A673 (cell line): ENCODE measurements around the gene CEP41. TPM values are rescaled to one million over a fixed set of nuclear protein-coding genes. Genes with fewer than 3 reads are reported as not detected.

Source experiments
- BruUV-seq: library from RNA; stranded (reverse); fragments of 400-500 nt; replicated peaks from 2 replicates; lab custom pipeline; 2021; lab: Mats Ljungman, UMichigan
- CTCF ChIA-PET: fragments of 300-600 bp; sonication (Branson Sonifier 250); formaldehyde crosslinking; loops from one replicate; lab custom pipeline; 2022; ENCODE audit warnings: antibody characterized with exemption; lab: Charles Lee
- POLR2A ChIA-PET: fragments of 300-600 bp; sonication (Branson Sonifier 250); formaldehyde crosslinking; loops from one replicate; lab custom pipeline; 2022; ENCODE audit warnings: antibody characterized with exemption; ENCODE audit not compliant: low non-redundant PET; lab: Charles Lee
- DNase-seq: peaks from one replicate; pipeline ENCODE4 v3.0.0-alpha.2; 2015; ENCODE audit warnings: low spot score
- H3K27ac ChIP-seq: fragments of 200-600 bp; sonication (generic); 2 replicates; pipeline ENCODE4 v1.5.1; 2016; ENCODE audit warnings: mixed run types, low read depth, mild to moderate bottlenecking, mixed read lengths, antibody characterized with exemption, low read length; ENCODE audit not compliant: poor library complexity, severe bottlenecking
- H3K27me3 ChIP-seq: fragments of 200-600 bp; sonication (generic); replicated peaks from 2 replicates; pipeline ENCODE4 v1.6.1; 2017; ENCODE audit warnings: mixed run types, low read depth, mild to moderate bottlenecking, mixed read lengths, antibody characterized with exemption, low read length; ENCODE audit not compliant: insufficient read depth, poor library complexity
- H3K36me3 ChIP-seq: fragments of 200-600 bp; sonication (generic); 2 replicates; pipeline ENCODE4 v1.6.1; 2016; ENCODE audit warnings: mixed run types, mild to moderate bottlenecking, mixed read lengths, antibody characterized with exemption, low read length; ENCODE audit not compliant: insufficient read depth, poor library complexity, severe bottlenecking
- H3K4me1 ChIP-seq: fragments of 200-600 bp; sonication (generic); 2 replicates; pipeline ENCODE4 v1.6.1; 2017; ENCODE audit warnings: mixed run types, mild to moderate bottlenecking, mixed read lengths, antibody characterized with exemption, low read length; ENCODE audit not compliant: insufficient read depth, poor library complexity, severe bottlenecking
- H3K4me3 ChIP-seq: fragments of 200-600 bp; sonication (generic); 2 replicates; pipeline ENCODE4 v1.5.1; 2016; ENCODE audit warnings: low read depth, mixed run types, mild to moderate bottlenecking, mixed read lengths, low read length; ENCODE audit not compliant: poor library complexity, severe bottlenecking
- H3K9me3 ChIP-seq: fragments of 200-600 bp; sonication (generic); 2 replicates; pipeline ENCODE4 v1.6.1; 2016; ENCODE audit warnings: mixed run types, low read depth, mild to moderate bottlenecking, mixed read lengths, antibody characterized with exemption, low read length; ENCODE audit not compliant: poor library complexity, severe bottlenecking
- EZH2 ChIP-seq: fragments of 200-600 bp; sonication (generic); IDR thresholded peaks from 2 replicates; pipeline ENCODE4 v1.6.1; 2017; ENCODE audit warnings: borderline replicate concordance, low read depth, mild to moderate bottlenecking, mixed read lengths, antibody characterized with exemption, low read length; ENCODE audit not compliant: poor library complexity, severe bottlenecking
- intact Hi-C: fragments of 100-400 bp; cut with micrococcal nuclease; formaldehyde crosslinking; loops from one replicate; pipeline ENCODE4 v1.10.0; 2022; ENCODE audit not compliant: unreplicated experiment
- total RNA-seq: library from RNA; stranded (reverse); gene quantifications from 2 replicates; pipeline ENCODE4 v1.2.3, GENCODE V29; 2021
- TF ChIP-seq, protein P1 (sequence below): fragments of 300-800, 200-600 bp; sonication (generic); conservative IDR thresholded peaks from 2 replicates; pipeline ENCODE4 v1.5.1; 2017; ENCODE audit warnings: low read depth, mild to moderate bottlenecking, antibody characterized with exemption, low read length, moderate library complexity, mixed read lengths

Gene CEP41
- total RNA-seq, 1 experiment from 2014 or later = 25.7 TPM

- Histone ChIP-seq H3K27me3 (no peaks in the 10 kb centered on the region), H3K36me3 (no peaks in the 10 kb centered on the region), H3K4me3 (no peak overlapping the region), H3K9me3 (no peaks in the 10 kb centered on the region), H3K27ac (no peak overlapping the region), H3K4me1 (no peaks in the 10 kb centered on the region)
- DNase-seq = no peak
- POLR2A ChIA-PET = no interaction called here
- intact Hi-C loops = no loop called here
- CTCF ChIA-PET = interaction anchor here (1.3 kb wide), 1 partner anchor 270 kb away, joined by 4 read pairs; no protein-coding TSS in a partner anchor
- TF ChIP-seq EZH2 = no peak
- TF ChIP-seq, protein P1, sequence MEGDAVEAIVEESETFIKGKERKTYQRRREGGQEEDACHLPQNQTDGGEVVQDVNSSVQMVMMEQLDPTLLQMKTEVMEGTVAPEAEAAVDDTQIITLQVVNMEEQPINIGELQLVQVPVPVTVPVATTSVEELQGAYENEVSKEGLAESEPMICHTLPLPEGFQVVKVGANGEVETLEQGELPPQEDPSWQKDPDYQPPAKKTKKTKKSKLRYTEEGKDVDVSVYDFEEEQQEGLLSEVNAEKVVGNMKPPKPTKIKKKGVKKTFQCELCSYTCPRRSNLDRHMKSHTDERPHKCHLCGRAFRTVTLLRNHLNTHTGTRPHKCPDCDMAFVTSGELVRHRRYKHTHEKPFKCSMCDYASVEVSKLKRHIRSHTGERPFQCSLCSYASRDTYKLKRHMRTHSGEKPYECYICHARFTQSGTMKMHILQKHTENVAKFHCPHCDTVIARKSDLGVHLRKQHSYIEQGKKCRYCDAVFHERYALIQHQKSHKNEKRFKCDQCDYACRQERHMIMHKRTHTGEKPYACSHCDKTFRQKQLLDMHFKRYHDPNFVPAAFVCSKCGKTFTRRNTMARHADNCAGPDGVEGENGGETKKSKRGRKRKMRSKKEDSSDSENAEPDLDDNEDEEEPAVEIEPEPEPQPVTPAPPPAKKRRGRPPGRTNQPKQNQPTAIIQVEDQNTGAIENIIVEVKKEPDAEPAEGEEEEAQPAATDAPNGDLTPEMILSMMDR = no peak
- BruUV-seq = no TSS peak
Observed at GRCh38 chr7:130488392-130489139, 47.8 kb upstream of the CEP41 start.

GRCh38 chr7:130486954-130487436, 46.2 kb upstream of the CEP41 start:
- Histone ChIP-seq H3K4me1 (no peaks in the 10 kb centered on the region), H3K9me3 (no peaks in the 10 kb centered on the region), H3K4me3 (no peak overlapping the region), H3K36me3 (no peaks in the 10 kb centered on the region), H3K27ac (no peak overlapping the region), H3K27me3 (no peaks in the 10 kb centered on the region)
- no TSS peak for BruUV-seq
- ChIA-PET POLR2A (no interaction called here), CTCF (no interaction called here)
- TF ChIP-seq, protein P1 = no peak
- no peak for TF ChIP-seq EZH2
- intact Hi-C loops = no loop called here
- no peak for DNase-seq

DNA sequence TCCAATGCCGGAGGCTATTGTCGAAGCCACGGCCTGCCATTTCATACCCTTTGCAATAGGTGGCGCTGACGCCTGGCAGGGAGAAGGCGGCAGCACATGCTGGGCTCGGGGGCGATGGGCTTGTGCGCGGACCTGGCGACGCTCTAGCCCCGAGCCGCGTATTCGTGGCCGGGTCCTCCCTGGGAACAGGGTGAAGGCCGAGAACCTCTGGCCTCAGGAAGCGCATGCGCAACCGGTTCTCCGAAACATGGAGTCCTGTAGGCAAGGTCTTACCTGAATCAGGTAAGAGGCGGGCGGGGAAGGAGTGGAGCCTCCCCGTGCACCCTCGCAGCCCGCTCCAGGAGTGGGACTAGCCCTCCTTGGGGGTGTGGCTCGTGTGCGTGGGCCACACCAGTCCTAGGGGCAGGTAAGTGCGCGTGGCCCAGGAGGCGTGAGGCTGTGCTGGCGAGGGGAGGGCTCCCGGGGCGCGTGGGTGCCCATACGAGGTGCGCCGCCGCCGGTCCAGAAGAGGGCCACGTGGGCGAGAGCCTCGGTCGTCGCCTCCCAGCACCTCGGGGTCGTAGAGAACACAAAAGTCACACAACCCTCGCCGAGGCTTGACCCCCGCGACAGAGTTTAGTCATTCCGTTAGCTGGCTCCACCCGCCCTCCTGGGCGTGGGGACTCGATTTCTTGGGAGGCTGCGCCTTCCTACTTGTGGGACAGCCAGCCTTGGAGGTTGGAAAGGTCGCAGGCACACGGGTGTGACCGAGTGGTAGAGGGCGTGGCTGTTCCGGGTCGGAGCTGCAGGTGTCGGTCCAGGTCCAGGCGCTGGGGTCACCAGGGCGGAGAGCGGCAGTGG, 45.5 kb upstream of the CEP41 start:
- BruUV-seq = no TSS peak
- CTCF ChIA-PET = no interaction called here
- Histone ChIP-seq H3K27ac (no peak overlapping the region), H3K9me3 (no peaks in the 10 kb centered on the region), H3K36me3 (no peaks in the 10 kb centered on the region), H3K4me1 (no peaks in the 10 kb centered on the region), H3K4me3 (no peak overlapping the region), H3K27me3 (no peaks in the 10 kb centered on the region)
- intact Hi-C loops = no loop called here
- POLR2A ChIA-PET = no interaction called here
- TF ChIP-seq, protein P1 = peak; percentile 51
- TF ChIP-seq EZH2 = no peak
- DNase-seq = no peak
